Neural crest cell (in vitro differentiated cells): ENCODE measurements around the gene JPH4. TPM values are rescaled to one million over a fixed set of nuclear protein-coding genes. Genes with fewer than 3 reads are reported as not detected.
"Not testable (repeated sequence)": the region's sequence is repeated elsewhere in the genome, so short reads cannot be mapped to it uniquely, and the experiment has no call there.

Experiments
- DNase-seq: peaks from one replicate; pipeline ENCODE4 v3.0.0; 2021; ENCODE audit warnings: low read depth, mixed read lengths, low spot score
- H3K27ac Mint-ChIP-seq: one replicate; pipeline ENCODE4 v1.8.0; 2021; ENCODE audit warnings: mild to moderate bottlenecking, mixed read lengths; ENCODE audit not compliant: unreplicated experiment
- H3K27me3 Mint-ChIP-seq: 2 replicates; pipeline ENCODE4 v1.8.0; 2021; ENCODE audit warnings: low read depth, mild to moderate bottlenecking, mixed read lengths
- H3K36me3 Mint-ChIP-seq: 2 replicates; pipeline ENCODE4 v1.8.0; 2021; ENCODE audit warnings: low read depth, mild to moderate bottlenecking, mixed read lengths
- H3K4me1 Mint-ChIP-seq: 2 replicates; pipeline ENCODE4 v1.8.0; 2021; ENCODE audit warnings: mixed read lengths
- H3K4me3 Mint-ChIP-seq: one replicate; pipeline ENCODE4 v1.8.0; 2021; ENCODE audit warnings: mild to moderate bottlenecking, mixed read lengths
- H3K9me3 Mint-ChIP-seq: 2 replicates; pipeline ENCODE4 v1.8.0; 2021; ENCODE audit warnings: mixed read lengths
- total RNA-seq: library from RNA; stranded (reverse); gene quantifications from 2 replicates; pipeline ENCODE4 v1.2.1, GENCODE V29; 2021
- TF ChIP-seq, protein P1 (sequence below): fragments of 200-600 bp; sonication (generic); conservative IDR thresholded peaks from 2 replicates; pipeline ENCODE4 v1.5.0; 2021; ENCODE audit warnings: antibody characterized with exemption, mild to moderate bottlenecking

The JPH4 gene
- total RNA-seq, 1 donor from 2014 or later, result 1.4 TPM

DNA sequence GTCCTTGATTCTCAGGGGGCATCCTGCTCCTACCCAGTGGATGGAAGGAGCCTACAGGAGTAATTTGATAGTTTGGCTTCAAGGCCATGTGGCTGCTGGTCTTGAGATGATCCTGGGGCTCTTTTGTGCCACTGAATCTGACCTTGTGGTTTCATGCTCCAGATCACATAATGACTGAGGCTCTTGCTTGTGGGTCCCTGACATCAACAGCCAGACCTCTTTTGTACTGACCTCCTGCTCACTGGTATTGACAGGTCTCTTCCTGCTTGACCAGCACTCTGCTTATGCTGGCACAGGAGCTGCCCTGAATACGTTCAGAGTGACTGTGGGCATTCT, 23.2 kb upstream of the JPH4 start:
- H3K27me3 Mint-ChIP-seq, result peaks cover 50% of the 10 kb centered on the region
- H3K4me1 Mint-ChIP-seq, result no peaks in the 10 kb centered on the region
- H3K36me3 Mint-ChIP-seq, result no peaks in the 10 kb centered on the region
- H3K9me3 Mint-ChIP-seq, result no peaks in the 10 kb centered on the region
- no peak overlapping the region for H3K27ac Mint-ChIP-seq
- DNase-seq, result no peak
- no peak overlapping the region for H3K4me3 Mint-ChIP-seq
- TF ChIP-seq, protein P1, sequence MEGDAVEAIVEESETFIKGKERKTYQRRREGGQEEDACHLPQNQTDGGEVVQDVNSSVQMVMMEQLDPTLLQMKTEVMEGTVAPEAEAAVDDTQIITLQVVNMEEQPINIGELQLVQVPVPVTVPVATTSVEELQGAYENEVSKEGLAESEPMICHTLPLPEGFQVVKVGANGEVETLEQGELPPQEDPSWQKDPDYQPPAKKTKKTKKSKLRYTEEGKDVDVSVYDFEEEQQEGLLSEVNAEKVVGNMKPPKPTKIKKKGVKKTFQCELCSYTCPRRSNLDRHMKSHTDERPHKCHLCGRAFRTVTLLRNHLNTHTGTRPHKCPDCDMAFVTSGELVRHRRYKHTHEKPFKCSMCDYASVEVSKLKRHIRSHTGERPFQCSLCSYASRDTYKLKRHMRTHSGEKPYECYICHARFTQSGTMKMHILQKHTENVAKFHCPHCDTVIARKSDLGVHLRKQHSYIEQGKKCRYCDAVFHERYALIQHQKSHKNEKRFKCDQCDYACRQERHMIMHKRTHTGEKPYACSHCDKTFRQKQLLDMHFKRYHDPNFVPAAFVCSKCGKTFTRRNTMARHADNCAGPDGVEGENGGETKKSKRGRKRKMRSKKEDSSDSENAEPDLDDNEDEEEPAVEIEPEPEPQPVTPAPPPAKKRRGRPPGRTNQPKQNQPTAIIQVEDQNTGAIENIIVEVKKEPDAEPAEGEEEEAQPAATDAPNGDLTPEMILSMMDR, result no peak

DNA sequence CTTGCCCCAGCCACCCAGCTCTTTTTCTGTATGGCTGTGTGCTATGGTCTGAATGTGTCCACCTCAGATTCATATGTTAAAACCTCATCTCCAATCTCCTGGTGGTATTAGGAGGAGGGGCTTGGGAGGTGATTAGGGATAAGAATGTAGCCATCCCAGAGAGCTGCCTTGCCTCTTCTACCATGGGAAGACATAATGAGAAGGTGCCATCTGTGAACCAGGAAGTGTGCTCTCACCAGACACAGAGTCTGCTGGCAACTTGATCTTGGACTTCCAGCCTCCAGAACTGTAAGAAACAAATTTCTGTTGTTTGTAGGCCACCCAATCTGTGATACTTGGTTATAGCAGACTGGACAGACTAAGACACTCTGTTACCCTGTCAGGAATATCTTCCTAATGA, 22.8 kb upstream of the JPH4 start:
- no peaks in the 10 kb centered on the region for H3K9me3 Mint-ChIP-seq
- DNase-seq, result no peak
- no peaks in the 10 kb centered on the region for H3K36me3 Mint-ChIP-seq
- no peak overlapping the region for H3K4me3 Mint-ChIP-seq
- no peak overlapping the region for H3K27ac Mint-ChIP-seq
- H3K27me3 Mint-ChIP-seq, result peaks cover 49% of the 10 kb centered on the region
- H3K4me1 Mint-ChIP-seq, result no peaks in the 10 kb centered on the region
- TF ChIP-seq, protein P1, result no peak

DNA sequence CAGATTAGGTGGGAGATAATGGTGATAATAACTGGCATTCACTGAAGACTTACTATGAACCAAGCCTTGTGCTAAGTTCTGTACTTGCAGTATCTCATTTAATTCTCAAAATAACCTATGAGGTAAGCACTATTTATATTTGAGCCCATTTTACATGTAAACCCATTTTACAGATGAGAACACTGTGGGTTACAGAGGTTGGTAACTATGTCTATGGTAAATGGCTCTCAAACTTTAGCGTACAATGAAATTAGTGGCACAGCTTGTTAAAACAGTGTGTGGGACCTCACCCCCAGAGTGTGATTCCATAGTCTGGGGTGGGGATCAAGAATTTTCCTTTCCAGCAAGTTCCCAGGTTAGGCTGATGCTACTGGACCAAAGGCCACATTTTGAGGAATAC, 22.2 kb upstream of the JPH4 start:
- peaks cover 50% of the 10 kb centered on the region for H3K27me3 Mint-ChIP-seq
- TF ChIP-seq, protein P1, result no peak

DNA sequence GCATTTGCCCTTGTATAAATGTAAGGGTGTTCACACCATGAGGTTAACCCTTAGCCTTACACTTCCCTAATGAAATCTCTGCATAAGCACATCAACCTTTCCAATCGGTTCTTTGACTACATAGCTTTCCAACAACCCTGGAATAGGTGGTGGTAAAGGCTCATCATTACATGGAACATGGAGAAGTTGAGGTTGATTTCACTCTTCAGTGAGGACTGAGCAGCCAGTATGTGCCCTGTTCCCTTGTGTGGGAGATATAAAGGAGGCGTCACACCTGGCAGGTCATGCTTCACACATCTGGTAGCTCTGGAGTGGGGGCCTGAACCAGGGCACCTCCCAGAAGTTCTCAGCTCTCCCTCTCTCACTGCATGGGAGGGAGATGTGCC, 21.7 kb upstream of the JPH4 start:
- H3K4me1 Mint-ChIP-seq, result no peaks in the 10 kb centered on the region
- H3K4me3 Mint-ChIP-seq, result no peak overlapping the region
- no peak for DNase-seq
- H3K9me3 Mint-ChIP-seq, result no peaks in the 10 kb centered on the region
- no peak overlapping the region for H3K27ac Mint-ChIP-seq
- no peaks in the 10 kb centered on the region for H3K36me3 Mint-ChIP-seq
- TF ChIP-seq, protein P1, result no peak
- H3K27me3 Mint-ChIP-seq, result peaks cover 50% of the 10 kb centered on the region

More for the DNA sequence above, 22.2 kb upstream of the JPH4 start:
- Mint-ChIP-seq H3K9me3 (no peaks in the 10 kb centered on the region), H3K4me1 (no peaks in the 10 kb centered on the region), H3K36me3 (no peaks in the 10 kb centered on the region), H3K4me3 (no peak overlapping the region), H3K27ac (no peak overlapping the region)
- DNase-seq, result no peak

DNA sequence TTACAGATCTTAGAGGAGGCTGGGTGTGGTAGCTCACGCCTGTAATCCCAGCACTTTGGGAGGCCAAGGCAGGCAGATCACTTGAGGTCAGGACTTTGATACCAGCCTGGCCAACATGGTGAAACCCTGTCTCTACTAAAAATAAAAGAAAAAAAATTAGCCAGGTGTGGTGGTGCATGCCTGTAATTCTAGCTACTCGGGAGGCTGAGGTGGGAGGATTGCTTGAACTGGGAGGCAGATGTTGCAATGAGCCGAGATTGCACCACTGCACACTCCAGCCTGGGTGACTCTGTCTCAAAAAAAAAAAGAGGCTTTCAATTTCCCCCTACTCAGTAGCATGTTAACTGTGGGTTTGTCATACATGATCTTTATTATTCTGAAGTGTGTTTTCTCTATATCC, 15.6 kb upstream of the JPH4 start:
- H3K27me3 Mint-ChIP-seq, result peaks cover 54% of the 10 kb centered on the region
- H3K27ac Mint-ChIP-seq, H3K4me3 Mint-ChIP-seq, H3K4me1 Mint-ChIP-seq, H3K9me3 Mint-ChIP-seq, H3K36me3 Mint-ChIP-seq, DNase-seq: not testable (repeated sequence)

DNA sequence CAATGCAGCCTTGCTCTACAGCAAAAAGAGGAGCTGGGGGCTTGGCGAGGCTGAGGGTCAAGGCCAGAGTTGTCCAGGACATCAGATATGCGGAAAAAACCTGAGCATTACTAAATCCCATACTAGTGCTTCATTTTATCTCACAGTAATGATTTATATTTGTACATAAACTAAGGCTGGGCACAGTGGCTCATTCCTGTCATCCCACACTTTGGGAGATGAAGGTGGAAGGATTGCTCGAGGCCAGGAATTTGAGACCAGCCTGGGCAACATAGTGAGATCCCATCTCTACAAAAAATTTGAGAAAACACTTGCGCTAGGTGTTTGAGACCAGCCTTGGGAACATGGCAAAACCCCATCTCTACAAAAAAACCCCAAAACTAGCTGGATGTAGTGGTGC, 11.6 kb upstream of the JPH4 start:
- TF ChIP-seq, protein P1, result no peak
- no peak overlapping the region for H3K27ac Mint-ChIP-seq
- peaks cover 46% of the 10 kb centered on the region for H3K27me3 Mint-ChIP-seq
- H3K4me1 Mint-ChIP-seq, result no peaks in the 10 kb centered on the region
- no peaks in the 10 kb centered on the region for H3K36me3 Mint-ChIP-seq
- no peak overlapping the region for H3K4me3 Mint-ChIP-seq
- DNase-seq, result no peak
- peaks cover 9% of the 10 kb centered on the region for H3K9me3 Mint-ChIP-seq
